SHP77 (cell line): ENCODE results near the gene SLCO1B1.

Experiments used
- DNase-seq, 2 experiments: peaks; one replicate each; lab custom pipeline; 2025; lab: John Stamatoyannopoulos, UW

The SLCO1B1 gene

GRCh38 chr12:21221778-21222177 is 90.8 kb downstream of the SLCO1B1 start:
- no peak for DNase-seq

GRCh38 chr12:21223930-21224329 is 92.9 kb downstream of the SLCO1B1 start:
- no peak for DNase-seq

DNA sequence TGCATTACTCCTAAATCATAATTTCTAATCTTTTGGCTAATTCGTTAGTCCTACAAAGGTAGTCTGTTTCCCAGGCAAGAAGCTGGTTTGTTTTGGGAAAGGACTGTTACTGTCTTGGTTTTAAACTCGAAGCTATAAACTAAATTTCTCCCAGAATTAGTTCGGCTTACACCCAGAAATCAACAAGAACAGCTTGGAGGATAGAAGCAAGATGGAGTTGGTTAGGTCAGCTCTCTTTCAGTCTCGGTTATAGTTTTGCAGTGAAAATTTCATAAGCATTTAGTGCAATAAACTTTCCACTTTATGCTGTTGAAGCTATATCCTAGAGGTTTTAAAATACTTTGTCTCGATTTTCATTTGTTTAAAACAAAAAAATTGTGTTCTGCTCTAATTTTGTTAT is 103.4 kb downstream of the SLCO1B1 start:
- DNase-seq = no peak

- DNase-seq = no peak
These were observed 108.9 kb downstream of the SLCO1B1 start for GRCh38 chr12:21239866-21240265.

- no peak for DNase-seq
These were observed 117.7 kb downstream of the SLCO1B1 start for GRCh38 chr12:21248679-21249078.

GRCh38 chr12:21252070-21252469 is 121.1 kb downstream of the SLCO1B1 start:
- DNase-seq = no peak

DNA sequence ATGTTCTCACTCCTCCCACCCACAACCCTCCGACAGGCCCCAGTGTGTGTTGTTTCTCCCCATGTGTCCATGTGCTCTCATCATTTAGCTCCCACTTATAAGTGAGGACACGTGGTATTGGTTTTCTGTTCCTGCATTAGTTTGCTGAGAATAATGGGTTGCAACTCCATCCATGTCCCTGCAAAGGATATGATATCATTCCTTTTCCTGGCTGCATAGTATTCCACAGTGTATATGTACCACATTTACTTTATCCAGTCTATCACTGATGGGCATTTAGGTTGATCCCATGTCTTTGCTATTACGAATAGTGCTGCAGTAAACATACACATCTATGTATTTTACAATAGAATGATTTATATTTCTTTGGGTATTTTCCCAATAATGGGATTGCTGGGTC is 126.2 kb downstream of the SLCO1B1 start:
- DNase-seq = no peak

DNA sequence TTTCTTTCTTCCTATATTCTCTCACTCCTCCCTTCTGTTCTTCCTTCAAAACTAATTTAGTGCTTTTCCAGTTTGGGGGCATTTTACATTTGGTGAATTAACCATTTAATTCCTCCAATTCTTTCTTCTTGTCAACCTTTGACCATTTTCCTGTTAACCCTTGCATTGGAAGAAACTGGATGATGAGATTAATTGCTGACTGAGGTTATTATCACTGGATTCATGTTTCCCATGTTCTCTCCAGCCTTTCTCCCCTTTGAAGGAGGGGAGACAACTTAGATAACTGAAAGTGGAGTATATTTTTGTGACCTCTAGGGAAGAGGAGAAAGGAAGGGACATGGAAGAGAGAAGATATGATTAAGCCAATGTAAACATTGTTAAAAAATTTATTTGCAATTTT is 133.2 kb downstream of the SLCO1B1 start:
- no peak for DNase-seq

GRCh38 chr12:21265932-21266331 is 134.9 kb downstream of the SLCO1B1 start:
- DNase-seq = no peak

GRCh38 chr12:21276826-21277225 is 145.8 kb downstream of the SLCO1B1 start:
- DNase-seq = no peak
